ENCODE results near the gene SLC44A4.

GRCh38 chr6:31847276-31847978 is 31.4 kb downstream of the SLC44A4 start:
- TF ChIP-seq CTCF (IDR thresholded peaks at IDR 0.05): no peak
- no peak for TF ChIP-seq POLR2AphosphoS5 (IDR thresholded peaks at IDR 0.05; ENCODE audit: insufficient read depth in 1 of 2, low read depth in 1 of 2)
- no peak for TF ChIP-seq POLR2A (IDR thresholded peaks at IDR 0.05)

All from vagina (tissue), 2 donors.